Vagina (tissue), 2 donors: ENCODE results near the gene PSMF1. TPM values are rescaled to one million over a fixed set of nuclear protein-coding genes. Genes with fewer than 3 reads are reported as not detected.

Source experiments
- DNase-seq, 2 donors: peaks; one replicate each; pipeline ENCODE4 v3.0.0-alpha.2; 2017; ENCODE audit errors: extremely low spot score in 2 of 2
- H3K27ac ChIP-seq: fragments of 200-600 bp; sonication (generic); one replicate; pipeline ENCODE4 v1.5.1; 2019
- H3K27me3 ChIP-seq: fragments of 200-600 bp; sonication (generic); one replicate; pipeline ENCODE4 v1.5.1; 2019
- H3K36me3 ChIP-seq, 2 donors: fragments of 200-600 bp; sonication (generic); one replicate each; pipeline ENCODE4 v1.5.1; 2017 to 2019
- H3K4me1 ChIP-seq: fragments of 200-600 bp; sonication (generic); one replicate; pipeline ENCODE4 v1.5.1; 2019
- H3K4me3 ChIP-seq, 2 donors: fragments of 200-600 bp; sonication (generic); 1 replicate in 1 of 2; 2 replicates in 1 of 2; pipeline ENCODE4 v1.5.1; 2016 to 2019
- H3K9me3 ChIP-seq: fragments of 200-600 bp; sonication (generic); one replicate; pipeline ENCODE4 v1.5.1; 2019
- CTCF ChIP-seq, 3 experiments: fragments of 450-650 bp in 2 of 3; fragments of 200-600 bp in 1 of 3; sonication (generic) in 1 of 3; IDR thresholded peaks; one replicate each; pipeline ENCODE4 v1.5.1; 2017 to 2019; ENCODE audit warnings: antibody characterized with exemption in 3 of 3, mild to moderate bottlenecking in 2 of 3, moderate library complexity in 2 of 3
- POLR2A ChIP-seq, 2 donors: fragments of 450-650 bp; IDR thresholded peaks; one replicate each; pipeline ENCODE4 v1.6.1; 2017; ENCODE audit warnings: antibody characterized with exemption in 2 of 2, mild to moderate bottlenecking in 2 of 2, moderate library complexity in 2 of 2
- POLR2AphosphoS5 ChIP-seq, 2 donors: sonication (generic); formaldehyde crosslinking; IDR thresholded peaks; one replicate each; pipeline ENCODE4 v1.9.0; 2017; ENCODE audit warnings: antibody characterized with exemption in 2 of 2, mild to moderate bottlenecking in 2 of 2, low read depth in 1 of 2; ENCODE audit not compliant: insufficient read depth in 1 of 2
- intact Hi-C: fragments of 100-400 bp; cut with DNase I; formaldehyde crosslinking; loops from one replicate; pipeline ENCODE4 v1.15.1; 2023
- total RNA-seq: library from RNA; depleted of rRNA; stranded (reverse); fragments of >200 nt; gene quantifications from one replicate; pipeline ENCODE4 v1.2.3, GENCODE V29; 2016

Gene PSMF1
- total RNA-seq, 1 donor from 2014 or later: 52.8 TPM

- intact Hi-C loops: loop anchor here (10.0 kb wide), 1 partner anchor 385 kb away; no protein-coding TSS in a partner anchor
- Histone ChIP-seq H3K27ac (no peak overlapping the region), H3K27me3 (no peaks in the 10 kb centered on the region), H3K9me3 (no peaks in the 10 kb centered on the region), H3K4me1 (no peaks in the 10 kb centered on the region), H3K36me3 (no peaks in the 10 kb centered on the region), H3K4me3 (no peak overlapping the region)
- DNase-seq: no peak
- no peak for TF ChIP-seq POLR2AphosphoS5 (IDR thresholded peaks at IDR 0.05; ENCODE audit: insufficient read depth in 1 of 2, low read depth in 1 of 2)
- no peak for TF ChIP-seq CTCF (IDR thresholded peaks at IDR 0.05)
- TF ChIP-seq POLR2A (IDR thresholded peaks at IDR 0.05): no peak
Measured at GRCh38 chr20:1199964-1200363, 81.6 kb downstream of the PSMF1 start.

- Histone ChIP-seq H3K36me3 (no peaks in the 10 kb centered on the region), H3K4me1 (no peaks in the 10 kb centered on the region), H3K4me3 (no peak within 1 kb of the TSS), H3K27me3 (no peaks in the 10 kb centered on the region), H3K27ac (no peak within 1 kb of the TSS), H3K9me3 (no peaks in the 10 kb centered on the region)
- DNase-seq: no peak
- intact Hi-C loops: loop anchor here (10.0 kb wide), 1 partner anchor 388 kb away; no protein-coding TSS in a partner anchor
- TF ChIP-seq POLR2AphosphoS5 (IDR thresholded peaks at IDR 0.05; ENCODE audit: insufficient read depth in 1 of 2, low read depth in 1 of 2) (no peak), POLR2A (IDR thresholded peaks at IDR 0.05) (no peak), CTCF (IDR thresholded peaks at IDR 0.05) (no peak)
Measured at GRCh38 chr20:1202762-1203504, 84.5 kb downstream of the PSMF1 start, which contains the start of gene C20orf202. Gene C20orf202 (plus strand): TSS chr20:1203454. CDS start chr20:1203586, 132 bp downstream.

- Histone ChIP-seq H3K36me3 (no peaks in the 10 kb centered on the region), H3K9me3 (no peaks in the 10 kb centered on the region), H3K27ac (no peak overlapping the region), H3K27me3 (no peaks in the 10 kb centered on the region), H3K4me1 (no peaks in the 10 kb centered on the region), H3K4me3 (no peak overlapping the region)
- intact Hi-C loops: loop anchor here (10.0 kb wide), 1 partner anchor 389 kb away; no protein-coding TSS in a partner anchor
- TF ChIP-seq POLR2AphosphoS5 (IDR thresholded peaks at IDR 0.05; ENCODE audit: insufficient read depth in 1 of 2, low read depth in 1 of 2): no peak
- no peak for TF ChIP-seq POLR2A (IDR thresholded peaks at IDR 0.05)
- no peak for TF ChIP-seq CTCF (IDR thresholded peaks at IDR 0.05)
- DNase-seq: no peak
Measured at GRCh38 chr20:1203630-1204029, 85.2 kb downstream of the PSMF1 start.

- no peaks in the 10 kb centered on the region for H3K9me3 ChIP-seq
- H3K4me1 ChIP-seq: no peaks in the 10 kb centered on the region
- DNase-seq: no peak
- H3K27ac ChIP-seq: no peak overlapping the region
- TF ChIP-seq CTCF (IDR thresholded peaks at IDR 0.05): no peak
- no peak for TF ChIP-seq POLR2A (IDR thresholded peaks at IDR 0.05)
- TF ChIP-seq POLR2AphosphoS5 (IDR thresholded peaks at IDR 0.05; ENCODE audit: insufficient read depth in 1 of 2, low read depth in 1 of 2): no peak
- H3K27me3 ChIP-seq: no peaks in the 10 kb centered on the region
- no peak overlapping the region for H3K4me3 ChIP-seq
- H3K36me3 ChIP-seq: no peaks in the 10 kb centered on the region
- intact Hi-C loops: loop anchor here (10.0 kb wide), 1 partner anchor 389 kb away; no protein-coding TSS in a partner anchor
Measured at GRCh38 chr20:1204113-1204512, 85.7 kb downstream of the PSMF1 start.

GRCh38 chr20:1204576-1204975, 86.2 kb downstream of the PSMF1 start:
- TF ChIP-seq POLR2AphosphoS5 (IDR thresholded peaks at IDR 0.05; ENCODE audit: insufficient read depth in 1 of 2, low read depth in 1 of 2) (no peak), CTCF (IDR thresholded peaks at IDR 0.05) (no peak), POLR2A (IDR thresholded peaks at IDR 0.05) (no peak)
- intact Hi-C loops: loop anchor here (10.0 kb wide), 1 partner anchor 390 kb away; no protein-coding TSS in a partner anchor
- Histone ChIP-seq H3K27me3 (no peaks in the 10 kb centered on the region), H3K4me3 (no peak overlapping the region), H3K36me3 (no peaks in the 10 kb centered on the region), H3K9me3 (no peaks in the 10 kb centered on the region), H3K27ac (no peak overlapping the region), H3K4me1 (no peaks in the 10 kb centered on the region)
- no peak for DNase-seq
